LoVo (cell line): ENCODE results near the gene ITGB3.
"Not testable (repeated sequence)": the region's sequence is repeated elsewhere in the genome, so short reads cannot be mapped to it uniquely, and the experiment has no call there.

Source experiments
- DNase-seq: peaks from one replicate; pipeline ENCODE4 v3.0.0-alpha.2; 2016; ENCODE audit warnings: low spot score

Gene ITGB3

GRCh38 chr17:47253541-47254402 is at the start of gene ITGB3:
TSS of gene ITGB3 (plus strand) at chr17:47253827. CDS start at chr17:47253862, 35 bp downstream.
- DNase-seq: peak; percentile 82

GRCh38 chr17:47203984-47204721 is 49.5 kb upstream of the ITGB3 start:
- no peak for DNase-seq

- DNase-seq: peak; percentile 24
Measured at GRCh38 chr17:47204722-47205418, 48.8 kb upstream of the ITGB3 start.

GRCh38 chr17:47205419-47205963 is 48.1 kb upstream of the ITGB3 start:
- peak; percentile 87 for DNase-seq

- DNase-seq: no peak
Measured at GRCh38 chr17:47207143-47208067, 46.2 kb upstream of the ITGB3 start.

- DNase-seq: no peak
Measured at GRCh38 chr17:47208744-47209488, 44.7 kb upstream of the ITGB3 start, which contains the start of gene MYL4. TSS of gene MYL4 (plus strand) at chr17:47209348. CDS start at chr17:47209423, 75 bp downstream.

GRCh38 chr17:47209499-47209898 is 44.1 kb upstream of the ITGB3 start:
- no peak for DNase-seq

GRCh38 chr17:47210105-47210504 is 43.5 kb upstream of the ITGB3 start:
- no peak for DNase-seq

- DNase-seq: no peak
Measured at GRCh38 chr17:47210779-47211178, 42.8 kb upstream of the ITGB3 start.

- DNase-seq: no peak
Measured at GRCh38 chr17:47212458-47212857, 41.2 kb upstream of the ITGB3 start.

GRCh38 chr17:47213540-47213939 is 40.1 kb upstream of the ITGB3 start:
- no peak for DNase-seq

GRCh38 chr17:47214931-47215330 is 38.7 kb upstream of the ITGB3 start:
- DNase-seq: no peak

GRCh38 chr17:47216821-47217220 is 36.8 kb upstream of the ITGB3 start:
- DNase-seq: not testable (repeated sequence)

- not testable (repeated sequence) for DNase-seq
Measured at GRCh38 chr17:47217279-47217678, 36.3 kb upstream of the ITGB3 start.

GRCh38 chr17:47218896-47219430 is 34.7 kb upstream of the ITGB3 start:
- no peak for DNase-seq

GRCh38 chr17:47219621-47220475 is 33.8 kb upstream of the ITGB3 start:
- DNase-seq: no peak

GRCh38 chr17:47220531-47220999 is 33.1 kb upstream of the ITGB3 start:
- no peak for DNase-seq

- no peak for DNase-seq
Measured at GRCh38 chr17:47221154-47221553, 32.5 kb upstream of the ITGB3 start.

- no peak for DNase-seq
Measured at GRCh38 chr17:47222047-47222446, 31.6 kb upstream of the ITGB3 start.
